GM13976 (cell line): Measurements from ENCODE around the gene TMEM107.

Experiments used
- DNase-seq: peaks from one replicate; pipeline ENCODE4 v3.0.0; 2012; ENCODE audit warnings: low spot score
- CTCF ChIP-seq: IDR thresholded peaks from 2 replicates; pipeline ENCODE4 v1.5.1; 2012; ENCODE audit warnings: borderline replicate concordance, mild to moderate bottlenecking; ENCODE audit not compliant: insufficient read depth; ENCODE audit errors: extremely low read depth, missing control alignments, control extremely low read depth
- in situ Hi-C: fragments of 300-500 bp; cut with MboI; formaldehyde crosslinking; loops from one replicate; pipeline ENCODE4 v1.12.0; 2022; ENCODE audit warnings: low sequenced_read_pairs, mixed read lengths, inconsistent platforms; ENCODE audit not compliant: unreplicated experiment

TMEM107 gene

GRCh38 chr17:8176197-8176940 lies at the start of gene TMEM107:
Gene TMEM107 (minus strand): TSS chr17:8176380. CDS start chr17:8176286, 94 bp downstream.
- peak; percentile 91 for DNase-seq
- in situ Hi-C loops: no loop called here
- no peak for TF ChIP-seq CTCF

GRCh38 chr17:8224891-8225812 lies 49.0 kb upstream of the TMEM107 start:
- TF ChIP-seq CTCF: no peak
- no peak for DNase-seq
- in situ Hi-C loops: no loop called here

GRCh38 chr17:8223356-8224126 lies 47.4 kb upstream of the TMEM107 start:
- TF ChIP-seq CTCF: peak; percentile 43
- DNase-seq: peak; percentile 66
- in situ Hi-C loops: no loop called here

- DNase-seq: peak; percentile 81
- no peak for TF ChIP-seq CTCF
- in situ Hi-C loops: no loop called here
Measured at GRCh38 chr17:8222630-8223355, 46.6 kb upstream of the TMEM107 start.

GRCh38 chr17:8222380-8222629 lies 46.1 kb upstream of the TMEM107 start:
- in situ Hi-C loops: no loop called here
- TF ChIP-seq CTCF: no peak

GRCh38 chr17:8221663-8222379 lies 45.6 kb upstream of the TMEM107 start:
- no peak for TF ChIP-seq CTCF
- DNase-seq: peak; percentile 74
- in situ Hi-C loops: no loop called here

More at GRCh38 chr17:8222380-8222629, 46.1 kb upstream of the TMEM107 start:
- no peak for DNase-seq
